SKM-1 treated with dmso at 0.1 percent for 144 hours (cell line): ENCODE results near the gene ITGAE.
"Not testable (repeated sequence)": the region's sequence is repeated elsewhere in the genome, so short reads cannot be mapped to it uniquely, and the experiment has no call there.

Experiments used
- DNase-seq: peaks from one replicate; lab custom pipeline; 2025; ENCODE audit not compliant: unreplicated experiment; lab: John Stamatoyannopoulos, UW

The ITGAE gene

GRCh38 chr17:3761918-3762380 lies 39.0 kb downstream of the ITGAE start:
- DNase-seq = no peak

GRCh38 chr17:3761036-3761917 lies 39.7 kb downstream of the ITGAE start:
- no peak for DNase-seq

GRCh38 chr17:3759597-3760216 lies 41.3 kb downstream of the ITGAE start:
- DNase-seq = no peak

GRCh38 chr17:3755335-3756030 lies 45.5 kb downstream of the ITGAE start:
- DNase-seq = no peak

- no peak for DNase-seq
These were observed 46.3 kb downstream of the ITGAE start for GRCh38 chr17:3754458-3755334.

GRCh38 chr17:3754066-3754457 lies 46.9 kb downstream of the ITGAE start:
- DNase-seq = no peak

- DNase-seq = no peak
These were observed 47.4 kb downstream of the ITGAE start for GRCh38 chr17:3753624-3754023.

GRCh38 chr17:3751836-3752235 lies 49.2 kb downstream of the ITGAE start:
- DNase-seq = no peak

GRCh38 chr17:3750926-3751325 lies 50.1 kb downstream of the ITGAE start:
- no peak for DNase-seq

GRCh38 chr17:3750296-3750695 lies 50.7 kb downstream of the ITGAE start:
- DNase-seq = no peak

GRCh38 chr17:3748576-3748975 lies 52.4 kb downstream of the ITGAE start:
- no peak for DNase-seq

GRCh38 chr17:3747805-3748204 lies 53.2 kb downstream of the ITGAE start:
- DNase-seq = no peak

GRCh38 chr17:3745071-3745470 lies 55.9 kb downstream of the ITGAE start:
- no peak for DNase-seq

GRCh38 chr17:3744014-3744413 lies 57.0 kb downstream of the ITGAE start:
- DNase-seq = no peak

- no peak for DNase-seq
These were observed 60.3 kb downstream of the ITGAE start for GRCh38 chr17:3740611-3741073.

GRCh38 chr17:3739422-3740124 lies 61.4 kb downstream of the ITGAE start:
- DNase-seq = no peak

- DNase-seq = no peak
These were observed 62.3 kb downstream of the ITGAE start for GRCh38 chr17:3738562-3739295.

- DNase-seq = no peak
These were observed 65.5 kb downstream of the ITGAE start for GRCh38 chr17:3735515-3735914.

GRCh38 chr17:3734911-3735276 lies 66.1 kb downstream of the ITGAE start:
- DNase-seq = not testable (repeated sequence)
